ENCODE measurements around the gene FGF3. TPM values are rescaled to one million over a fixed set of nuclear protein-coding genes. Genes with fewer than 3 reads are reported as not detected.

Gene FGF3
- total and polyA plus RNA-seq, 10 of the 15 experiments (the other 5 are each of a cell fraction or from before 2014, with no cell fraction given) = not detected

DNA sequence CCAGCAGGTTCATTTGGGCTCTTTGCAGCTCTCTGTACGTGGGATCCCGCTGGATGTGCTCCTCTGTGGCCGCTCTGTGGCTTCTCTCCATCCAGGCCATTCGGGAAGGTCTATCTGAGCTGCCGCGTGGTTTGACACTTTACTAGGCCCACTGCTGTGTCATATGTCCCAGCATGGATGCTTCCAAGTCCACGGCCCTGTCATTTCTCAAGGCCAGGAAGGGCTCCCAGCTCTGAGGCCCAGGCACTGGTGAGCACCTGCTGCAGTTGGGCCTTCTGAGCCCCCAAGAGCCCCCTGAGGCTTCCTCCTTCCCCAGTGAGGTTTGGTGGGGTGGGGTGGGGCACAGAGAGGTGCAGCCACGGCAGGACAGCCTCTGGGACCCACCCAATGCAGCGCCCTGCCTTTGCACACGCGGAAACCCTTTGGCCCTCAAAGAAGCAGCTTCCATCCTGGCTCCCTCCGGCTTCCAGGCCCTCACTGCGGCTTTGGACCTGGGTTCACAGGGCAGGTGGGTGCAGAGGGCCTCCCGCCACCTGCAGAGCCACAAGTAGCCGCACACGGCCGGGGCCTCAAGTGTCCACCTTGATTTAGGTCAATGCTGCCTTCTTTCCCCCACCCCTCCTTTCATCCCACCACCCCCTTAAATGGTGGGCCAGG, 44.5 kb upstream of the FGF3 start:
- no peak for ATAC-seq
- WGBS (ENCODE audit: insufficient coverage, insufficient replicate concordance, low lambda C conversion rate, missing lambda C conversion rate) = 36% methylated on average over 15 of the region's 17 CpGs
- FAIRE-seq = no peak
- RAD21 ChIA-PET (ENCODE audit: unreplicated experiment) = no interaction called here
- Histone ChIP-seq H3K27ac (ENCODE audit: control insufficient read depth, insufficient read depth) (no peak overlapping the region), H3K4me2 (ENCODE audit: control insufficient read depth, insufficient read depth) (no peak overlapping the region), H3K4me1 (ENCODE audit: control insufficient read depth, insufficient read depth, low read length) (no peaks in the 10 kb centered on the region), H3K4me3 (no peak overlapping the region), H3K27me3 (replicated peaks in 1 of 2; ENCODE audit: control insufficient read depth in 2 of 2, insufficient read depth in 2 of 2, low read length in 1 of 2) (peaks cover 2% of the 10 kb centered on the region in 2 experiments; a peak in 2 of 4 replicates), H3K79me2 (ENCODE audit: control insufficient read depth, insufficient read depth, low read length) (no peaks in the 10 kb centered on the region), H3K9ac (ENCODE audit: control insufficient read depth, insufficient read depth, low read length) (no peak overlapping the region), H4K20me1 (ENCODE audit: control insufficient read depth, insufficient read depth) (no peaks in the 10 kb centered on the region), H2AFZ (ENCODE audit: control insufficient read depth, low read depth, low read length) (no peak overlapping the region), H3K36me3 (ENCODE audit: control insufficient read depth in 2 of 2, insufficient read depth in 2 of 2, low read length in 1 of 2) (no peaks in the 10 kb centered on the region), H3K9me3 (replicated peaks; ENCODE audit: control insufficient read depth, insufficient read depth, low read length) (no peaks in the 10 kb centered on the region)
- TF ChIP-seq TCF7 (IDR thresholded peaks at IDR 0.05; ENCODE audit: borderline replicate concordance) (no peak), ASH2L (IDR thresholded peaks at IDR 0.05; ENCODE audit: borderline replicate concordance, low read depth) (no peak), CHD4 (IDR thresholded peaks at IDR 0.05) (no peak), BRCA1 (IDR thresholded peaks at IDR 0.05; ENCODE audit: low read depth, low read length) (no peak), TCF3 (IDR thresholded peaks at IDR 0.05; ENCODE audit: borderline replicate concordance, insufficient read depth, low read depth, low read length) (no peak), RAD51 (IDR thresholded peaks at IDR 0.05) (no peak), ESRRA (IDR thresholded peaks at IDR 0.05; ENCODE audit: low read length) (no peak), SMAD1 (IDR thresholded peaks at IDR 0.05; ENCODE audit: low read depth, partially characterized antibody) (no peak)
- TF ChIP-seq, protein P1, sequence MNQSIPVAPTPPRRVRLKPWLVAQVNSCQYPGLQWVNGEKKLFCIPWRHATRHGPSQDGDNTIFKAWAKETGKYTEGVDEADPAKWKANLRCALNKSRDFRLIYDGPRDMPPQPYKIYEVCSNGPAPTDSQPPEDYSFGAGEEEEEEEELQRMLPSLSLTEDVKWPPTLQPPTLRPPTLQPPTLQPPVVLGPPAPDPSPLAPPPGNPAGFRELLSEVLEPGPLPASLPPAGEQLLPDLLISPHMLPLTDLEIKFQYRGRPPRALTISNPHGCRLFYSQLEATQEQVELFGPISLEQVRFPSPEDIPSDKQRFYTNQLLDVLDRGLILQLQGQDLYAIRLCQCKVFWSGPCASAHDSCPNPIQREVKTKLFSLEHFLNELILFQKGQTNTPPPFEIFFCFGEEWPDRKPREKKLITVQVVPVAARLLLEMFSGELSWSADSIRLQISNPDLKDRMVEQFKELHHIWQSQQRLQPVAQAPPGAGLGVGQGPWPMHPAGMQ (IDR thresholded peaks at IDR 0.05; ENCODE audit: borderline replicate concordance) = no peak
- TF ChIP-seq, protein P2, sequence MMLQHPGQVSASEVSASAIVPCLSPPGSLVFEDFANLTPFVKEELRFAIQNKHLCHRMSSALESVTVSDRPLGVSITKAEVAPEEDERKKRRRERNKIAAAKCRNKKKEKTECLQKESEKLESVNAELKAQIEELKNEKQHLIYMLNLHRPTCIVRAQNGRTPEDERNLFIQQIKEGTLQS (IDR thresholded peaks at IDR 0.05; ENCODE audit: borderline replicate concordance, extremely low read depth, low read depth, low read length) = no peak
- TF ChIP-seq, protein P3, sequence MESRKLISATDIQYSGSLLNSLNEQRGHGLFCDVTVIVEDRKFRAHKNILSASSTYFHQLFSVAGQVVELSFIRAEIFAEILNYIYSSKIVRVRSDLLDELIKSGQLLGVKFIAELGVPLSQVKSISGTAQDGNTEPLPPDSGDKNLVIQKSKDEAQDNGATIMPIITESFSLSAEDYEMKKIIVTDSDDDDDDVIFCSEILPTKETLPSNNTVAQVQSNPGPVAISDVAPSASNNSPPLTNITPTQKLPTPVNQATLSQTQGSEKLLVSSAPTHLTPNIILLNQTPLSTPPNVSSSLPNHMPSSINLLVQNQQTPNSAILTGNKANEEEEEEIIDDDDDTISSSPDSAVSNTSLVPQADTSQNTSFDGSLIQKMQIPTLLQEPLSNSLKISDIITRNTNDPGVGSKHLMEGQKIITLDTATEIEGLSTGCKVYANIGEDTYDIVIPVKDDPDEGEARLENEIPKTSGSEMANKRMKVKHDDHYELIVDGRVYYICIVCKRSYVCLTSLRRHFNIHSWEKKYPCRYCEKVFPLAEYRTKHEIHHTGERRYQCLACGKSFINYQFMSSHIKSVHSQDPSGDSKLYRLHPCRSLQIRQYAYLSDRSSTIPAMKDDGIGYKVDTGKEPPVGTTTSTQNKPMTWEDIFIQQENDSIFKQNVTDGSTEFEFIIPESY (IDR thresholded peaks at IDR 0.05) = no peak
- TF ChIP-seq, protein P4, sequence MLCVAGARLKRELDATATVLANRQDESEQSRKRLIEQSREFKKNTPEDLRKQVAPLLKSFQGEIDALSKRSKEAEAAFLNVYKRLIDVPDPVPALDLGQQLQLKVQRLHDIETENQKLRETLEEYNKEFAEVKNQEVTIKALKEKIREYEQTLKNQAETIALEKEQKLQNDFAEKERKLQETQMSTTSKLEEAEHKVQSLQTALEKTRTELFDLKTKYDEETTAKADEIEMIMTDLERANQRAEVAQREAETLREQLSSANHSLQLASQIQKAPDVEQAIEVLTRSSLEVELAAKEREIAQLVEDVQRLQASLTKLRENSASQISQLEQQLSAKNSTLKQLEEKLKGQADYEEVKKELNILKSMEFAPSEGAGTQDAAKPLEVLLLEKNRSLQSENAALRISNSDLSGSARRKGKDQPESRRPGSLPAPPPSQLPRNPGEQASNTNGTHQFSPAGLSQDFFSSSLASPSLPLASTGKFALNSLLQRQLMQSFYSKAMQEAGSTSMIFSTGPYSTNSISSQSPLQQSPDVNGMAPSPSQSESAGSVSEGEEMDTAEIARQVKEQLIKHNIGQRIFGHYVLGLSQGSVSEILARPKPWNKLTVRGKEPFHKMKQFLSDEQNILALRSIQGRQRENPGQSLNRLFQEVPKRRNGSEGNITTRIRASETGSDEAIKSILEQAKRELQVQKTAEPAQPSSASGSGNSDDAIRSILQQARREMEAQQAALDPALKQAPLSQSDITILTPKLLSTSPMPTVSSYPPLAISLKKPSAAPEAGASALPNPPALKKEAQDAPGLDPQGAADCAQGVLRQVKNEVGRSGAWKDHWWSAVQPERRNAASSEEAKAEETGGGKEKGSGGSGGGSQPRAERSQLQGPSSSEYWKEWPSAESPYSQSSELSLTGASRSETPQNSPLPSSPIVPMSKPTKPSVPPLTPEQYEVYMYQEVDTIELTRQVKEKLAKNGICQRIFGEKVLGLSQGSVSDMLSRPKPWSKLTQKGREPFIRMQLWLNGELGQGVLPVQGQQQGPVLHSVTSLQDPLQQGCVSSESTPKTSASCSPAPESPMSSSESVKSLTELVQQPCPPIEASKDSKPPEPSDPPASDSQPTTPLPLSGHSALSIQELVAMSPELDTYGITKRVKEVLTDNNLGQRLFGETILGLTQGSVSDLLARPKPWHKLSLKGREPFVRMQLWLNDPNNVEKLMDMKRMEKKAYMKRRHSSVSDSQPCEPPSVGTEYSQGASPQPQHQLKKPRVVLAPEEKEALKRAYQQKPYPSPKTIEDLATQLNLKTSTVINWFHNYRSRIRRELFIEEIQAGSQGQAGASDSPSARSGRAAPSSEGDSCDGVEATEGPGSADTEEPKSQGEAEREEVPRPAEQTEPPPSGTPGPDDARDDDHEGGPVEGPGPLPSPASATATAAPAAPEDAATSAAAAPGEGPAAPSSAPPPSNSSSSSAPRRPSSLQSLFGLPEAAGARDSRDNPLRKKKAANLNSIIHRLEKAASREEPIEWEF (IDR thresholded peaks at IDR 0.05; ENCODE audit: insufficient replicate concordance, low read depth, low read length) = no peak
- in situ Hi-C loops (cut with MboI) = no loop called here
- no TSS peak for BruUV-seq (replicated peaks)
- POLR2A ChIA-PET = no interaction called here
- SMC1A ChIA-PET (ENCODE audit: uncharacterized antibody, unreplicated experiment) = no interaction called here
- CTCF ChIA-PET = no interaction called here
- intact Hi-C loops (cut with micrococcal nuclease; ENCODE audit: unreplicated experiment) = no loop called here
- no peak for DNase-seq (ENCODE audit: low read depth, low spot score)
